BJ (cell line): ENCODE measurements around the gene CALML3. TPM values are rescaled to one million over a fixed set of nuclear protein-coding genes. Genes with fewer than 3 reads are reported as not detected.

Source experiments
- CTCF ChIA-PET: fragments of 350-600 bp; formaldehyde crosslinking; extraction: SDS; loops from one replicate; lab custom pipeline; 2021; ENCODE audit warnings: antibody characterized with exemption, inconsistent platforms; lab: Yijun Ruan, JAX
- POLR2A ChIA-PET: fragments of 300-600 bp; sonication (Branson Sonifier 250); formaldehyde crosslinking; extraction: SDS; loops from one replicate; lab custom pipeline; 2021; ENCODE audit warnings: antibody characterized with exemption; lab: Charles Lee
- DNase-seq: peaks from one replicate; pipeline ENCODE4 v3.0.0-alpha.2; 2011; ENCODE audit warnings: low read depth
- H3K27me3 ChIP-seq: 2 replicates; pipeline ENCODE4 v1.6.0; 2011; ENCODE audit warnings: low read length; ENCODE audit not compliant: control insufficient read depth, insufficient read depth
- H3K36me3 ChIP-seq: 2 replicates; pipeline ENCODE4 v1.5.1; 2011; ENCODE audit warnings: low read length; ENCODE audit not compliant: control insufficient read depth, insufficient read depth
- H3K4me3 ChIP-seq: 2 replicates; pipeline ENCODE4 v1.5.1; 2011; ENCODE audit warnings: low read depth, mild to moderate bottlenecking, control low read depth, low read length
- CTCF ChIP-seq: IDR thresholded peaks from 2 replicates; pipeline ENCODE4 v1.5.1; 2011; ENCODE audit warnings: low read depth, mild to moderate bottlenecking, control low read depth, inconsistent platforms, low read length, moderate library complexity; ENCODE audit not compliant: insufficient read depth
- polyA plus RNA-seq: library from polyadenylated mRNA; depleted of rRNA; stranded (reverse); fragments of >200 nt; gene quantifications from 2 replicates; pipeline ENCODE4 v1.2.3, GENCODE V29; 2011

The CALML3 gene
- polyA plus RNA-seq, 1 experiment, result not detected

GRCh38 chr10:5565205-5565545 is 40.4 kb downstream of the CALML3 start:
- Histone ChIP-seq H3K27me3 (no peaks in the 10 kb centered on the region), H3K4me3 (no peak overlapping the region), H3K36me3 (no peaks in the 10 kb centered on the region)
- DNase-seq, result no peak
- ChIA-PET CTCF (interaction anchor here (1.3 to 1.5 kb wide), 3 partner anchors 18 to 58 kb away, joined by 4 to 9 read pairs (median 5); no protein-coding TSS in a partner anchor), POLR2A (no interaction called here)
- TF ChIP-seq CTCF, result no peak

- CTCF ChIA-PET, result interaction anchor here (1.3 to 1.5 kb wide), 2 partner anchors 17 to 57 kb away, joined by 4 to 9 read pairs; no protein-coding TSS in a partner anchor
- Histone ChIP-seq H3K4me3 (no peak overlapping the region), H3K27me3 (no peaks in the 10 kb centered on the region), H3K36me3 (no peaks in the 10 kb centered on the region)
- TF ChIP-seq CTCF, result no peak
- peak; percentile 73 for DNase-seq
- POLR2A ChIA-PET, result interaction anchor here (0.5 to 0.9 kb wide), 4 partner anchors 17 to 1026 kb away, joined by 3 to 4 read pairs (median 3); no protein-coding TSS in a partner anchor
These were observed 41.2 kb downstream of the CALML3 start for GRCh38 chr10:5565671-5566581.

- CTCF ChIA-PET, result interaction anchor here (1.3 kb wide), 1 partner anchor 56 kb away, joined by 9 read pairs; no protein-coding TSS in a partner anchor
These were observed 41.9 kb downstream of the CALML3 start for GRCh38 chr10:5566614-5567013.

GRCh38 chr10:5567477-5567876 is 42.7 kb downstream of the CALML3 start:
- TF ChIP-seq CTCF, result no peak
- DNase-seq, result no peak
- Histone ChIP-seq H3K27me3 (no peaks in the 10 kb centered on the region), H3K4me3 (no peak overlapping the region), H3K36me3 (no peaks in the 10 kb centered on the region)
- ChIA-PET CTCF (no interaction called here), POLR2A (no interaction called here)

More at GRCh38 chr10:5566614-5567013, 41.9 kb downstream of the CALML3 start:
- H3K36me3 ChIP-seq, result no peaks in the 10 kb centered on the region
- no peak for DNase-seq
- TF ChIP-seq CTCF, result no peak
- no peaks in the 10 kb centered on the region for H3K27me3 ChIP-seq
- POLR2A ChIA-PET, result interaction anchor here (0.5 to 0.9 kb wide), 2 partner anchors 17 to 1026 kb away, joined by 3 read pairs; no protein-coding TSS in a partner anchor
- H3K4me3 ChIP-seq, result no peak overlapping the region

GRCh38 chr10:5568984-5569383 is 44.2 kb downstream of the CALML3 start:
- ChIA-PET CTCF (no interaction called here), POLR2A (no interaction called here)
- Histone ChIP-seq H3K27me3 (no peaks in the 10 kb centered on the region), H3K36me3 (no peaks in the 10 kb centered on the region), H3K4me3 (no peak overlapping the region)
- DNase-seq, result no peak
- TF ChIP-seq CTCF, result no peak
